ENCODE results near the gene PEX11A.

Gene PEX11A

DNA sequence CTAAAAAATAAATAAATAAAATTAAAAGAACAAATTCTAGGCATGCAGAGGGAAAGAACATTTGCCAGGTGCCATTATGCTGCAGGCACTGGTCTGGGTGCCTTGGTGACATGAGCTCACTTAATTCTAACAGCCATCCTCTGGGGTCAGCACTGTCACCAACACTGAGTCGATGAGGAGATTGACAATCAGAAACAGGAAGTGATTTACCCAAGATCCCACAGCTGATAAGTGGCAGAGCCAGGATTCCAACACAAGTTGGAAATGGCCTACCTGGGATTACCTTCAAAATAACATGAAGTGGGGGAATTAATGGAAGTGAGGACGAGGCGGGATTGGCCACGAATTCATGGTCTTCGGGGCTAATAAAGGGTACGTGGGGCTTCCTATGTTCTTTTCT lies 14.9 kb downstream of the PEX11A start:
- no peak for DNase-seq (ENCODE audit: low read depth, low spot score)

DNA sequence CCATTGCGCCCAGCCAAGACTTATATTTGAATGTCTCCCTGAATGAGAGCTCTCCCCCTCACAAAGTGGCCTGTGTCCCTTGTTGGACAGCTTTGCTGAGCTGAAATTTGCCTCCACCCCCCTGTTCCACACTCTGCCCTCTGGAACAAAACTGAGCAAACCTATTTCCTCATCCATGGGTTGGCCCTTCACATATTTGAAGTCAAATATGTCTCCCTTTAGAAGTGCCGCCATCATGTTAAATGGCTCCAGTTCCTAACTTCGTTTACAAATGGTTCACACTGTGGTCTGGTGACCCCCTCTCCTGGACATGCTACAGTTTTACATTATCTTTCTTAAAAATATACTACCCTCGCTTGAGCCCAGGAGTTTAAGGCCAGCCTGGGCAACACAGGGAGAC lies 16.0 kb downstream of the PEX11A start:
- DNase-seq (ENCODE audit: low read depth, low spot score), result no peak

DNA sequence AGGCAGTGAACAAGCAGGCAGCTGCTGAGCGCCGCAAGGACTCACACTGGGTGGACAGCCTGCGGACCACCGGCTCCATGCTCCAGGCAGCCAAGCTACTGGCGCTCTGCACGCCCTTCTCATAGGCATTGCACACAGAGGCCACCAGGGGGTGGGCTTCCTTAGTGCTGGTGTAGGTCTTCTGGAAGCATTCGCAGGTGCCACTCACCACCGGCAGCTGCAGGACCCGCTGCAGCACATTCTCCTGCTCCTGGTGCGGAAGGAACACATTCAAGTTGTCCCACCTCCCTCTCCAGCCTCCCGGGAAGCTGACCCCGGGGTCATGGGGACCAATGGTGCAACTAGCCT lies 17.4 kb downstream of the PEX11A start:
- peak; percentile 23 for DNase-seq (ENCODE audit: low read depth, low spot score)

DNA sequence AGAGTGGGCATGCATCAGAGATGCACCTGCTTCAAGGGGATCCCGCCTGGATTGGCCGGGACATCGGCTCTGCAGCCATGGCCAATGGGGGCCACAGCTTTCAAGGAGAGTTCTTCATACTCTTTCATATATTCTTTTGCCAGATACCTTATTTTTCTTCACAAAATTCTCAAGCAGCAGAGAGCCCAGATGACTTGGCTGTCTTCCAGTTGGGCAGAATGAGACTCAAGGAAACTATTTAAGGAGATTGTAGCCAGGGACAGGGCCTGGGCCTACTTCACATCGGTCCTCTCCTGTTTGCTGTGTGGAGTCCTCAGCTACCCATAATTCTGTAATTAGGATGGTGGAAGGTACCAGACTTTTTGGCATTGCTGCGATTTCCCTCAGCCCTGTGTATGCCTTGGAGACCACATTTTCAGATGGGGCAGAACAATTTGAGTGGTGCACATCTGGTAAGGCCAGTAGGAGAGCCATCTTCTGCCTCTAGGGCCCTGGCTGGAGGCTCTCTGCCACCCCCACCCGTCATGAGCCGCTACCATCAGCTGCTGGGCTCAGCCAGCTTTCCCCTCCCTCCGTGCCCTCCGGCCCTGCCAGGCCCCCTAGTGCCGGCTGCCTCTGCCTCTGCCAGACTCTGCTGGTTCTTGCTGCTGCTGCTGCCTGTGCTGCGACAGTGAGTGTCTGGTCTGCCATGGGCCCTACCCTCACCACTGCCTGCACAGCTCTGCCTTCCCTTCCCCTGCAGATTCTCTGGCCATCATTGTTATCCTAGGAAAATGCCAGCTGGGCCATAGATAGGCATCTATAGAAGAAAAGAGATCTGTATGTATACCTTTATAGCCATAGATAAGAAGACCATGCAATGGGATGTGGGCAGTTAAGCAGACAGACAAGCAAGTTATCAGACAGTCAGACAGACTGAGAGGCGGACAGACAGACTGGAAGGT lies 18.1 kb downstream of the PEX11A start:
- peak; percentile 73 for DNase-seq (ENCODE audit: low read depth, low spot score)

DNA sequence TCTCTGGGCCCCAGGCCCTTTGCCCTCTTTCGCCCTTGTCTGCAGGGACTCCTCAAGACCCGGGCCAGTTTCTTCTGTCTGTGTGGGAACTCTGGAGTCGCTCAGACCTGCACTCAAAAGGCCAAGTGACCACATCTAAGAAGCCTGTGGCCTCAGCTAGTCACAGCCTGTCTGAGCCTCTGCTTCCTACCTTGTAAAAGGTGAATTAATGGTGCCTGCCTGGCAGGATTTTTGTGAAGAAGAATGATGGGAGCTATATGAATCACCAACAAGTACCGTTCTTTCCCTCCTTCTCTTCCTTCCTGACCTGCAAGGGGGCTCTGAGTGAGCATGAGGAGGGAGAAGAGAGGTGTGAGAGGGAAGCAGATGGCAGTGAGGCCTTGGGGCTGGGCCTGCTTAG lies 18.9 kb downstream of the PEX11A start:
- no peak for DNase-seq (ENCODE audit: low read depth, low spot score)

DNA sequence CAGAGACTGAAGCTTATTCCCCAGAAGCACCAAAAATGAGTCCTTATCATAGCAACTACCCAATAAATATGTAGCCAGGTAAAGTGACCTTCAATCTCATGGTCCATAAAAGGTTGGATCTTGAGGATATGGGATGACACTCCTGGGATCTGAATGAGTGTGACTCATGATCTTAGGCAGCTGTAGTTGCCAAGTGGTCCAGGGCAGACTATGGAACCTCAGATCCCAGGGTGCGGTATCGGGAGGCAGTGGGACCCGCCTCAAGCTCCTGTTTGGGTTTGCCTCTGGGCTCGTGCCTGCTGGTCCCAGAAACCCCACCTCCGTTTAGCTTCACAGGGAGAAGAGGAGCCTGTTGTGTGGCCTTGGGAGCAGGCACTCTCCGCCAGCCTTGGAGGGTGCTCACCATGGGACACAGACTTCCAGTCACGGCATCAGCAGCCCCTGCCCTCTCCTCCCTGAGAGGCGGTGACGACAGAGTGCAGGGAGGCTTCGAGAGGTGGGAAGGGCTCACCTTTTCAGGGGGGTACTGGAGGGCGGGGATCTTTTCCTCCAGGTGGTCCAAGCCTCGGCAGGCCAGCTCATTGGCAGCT lies 19.5 kb downstream of the PEX11A start:
- DNase-seq (ENCODE audit: low read depth, low spot score), result no peak

DNA sequence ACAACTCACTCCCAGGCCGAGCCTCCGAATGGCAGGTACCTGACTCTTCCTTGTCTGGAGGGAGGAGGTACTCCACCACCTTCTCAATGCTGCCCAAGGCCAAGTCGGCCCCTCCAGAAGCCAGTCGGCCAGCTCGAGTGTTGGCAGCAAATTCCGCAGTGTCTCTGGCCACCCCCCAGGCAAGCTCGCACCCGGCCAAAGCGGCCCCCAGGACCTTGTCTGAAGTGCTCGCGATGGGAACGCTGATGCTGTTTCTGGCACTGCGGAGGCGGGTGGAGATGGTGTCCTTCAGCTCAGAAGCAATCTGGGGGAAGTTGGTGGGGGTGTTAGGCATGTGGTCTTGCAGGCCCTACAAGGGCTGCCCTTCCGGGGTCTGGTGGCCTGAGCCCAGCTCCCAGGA lies 20.6 kb downstream of the PEX11A start:
- DNase-seq (ENCODE audit: low read depth, low spot score), result no peak

DNA sequence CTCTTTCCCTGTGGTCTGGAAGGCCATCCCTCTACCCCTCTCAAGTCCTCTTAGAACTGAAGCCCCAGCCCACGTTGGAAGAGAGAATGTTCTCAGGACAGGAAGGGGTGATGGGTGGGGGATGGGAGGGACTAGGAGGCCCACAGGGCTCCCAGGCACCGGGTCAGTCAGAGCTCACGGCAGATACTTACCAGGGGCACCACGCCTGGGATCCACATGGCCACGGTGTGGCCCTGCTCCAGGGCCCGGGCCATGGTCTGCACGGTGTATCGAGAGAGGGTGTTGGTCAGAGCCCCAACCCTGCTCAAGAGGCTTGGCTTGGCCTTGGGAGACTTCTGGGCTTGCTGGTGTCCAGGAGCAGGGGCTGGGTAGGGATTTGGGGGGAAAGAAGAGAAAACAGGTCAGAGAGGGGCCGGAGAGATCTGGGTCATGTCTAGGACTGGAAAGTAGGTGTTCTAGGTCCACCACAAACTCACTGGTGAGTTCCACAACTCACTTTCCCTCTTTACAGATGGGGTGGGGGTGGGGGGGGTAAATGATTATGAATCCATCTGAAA lies 21.2 kb downstream of the PEX11A start:
- no peak for DNase-seq (ENCODE audit: low read depth, low spot score)

DNA sequence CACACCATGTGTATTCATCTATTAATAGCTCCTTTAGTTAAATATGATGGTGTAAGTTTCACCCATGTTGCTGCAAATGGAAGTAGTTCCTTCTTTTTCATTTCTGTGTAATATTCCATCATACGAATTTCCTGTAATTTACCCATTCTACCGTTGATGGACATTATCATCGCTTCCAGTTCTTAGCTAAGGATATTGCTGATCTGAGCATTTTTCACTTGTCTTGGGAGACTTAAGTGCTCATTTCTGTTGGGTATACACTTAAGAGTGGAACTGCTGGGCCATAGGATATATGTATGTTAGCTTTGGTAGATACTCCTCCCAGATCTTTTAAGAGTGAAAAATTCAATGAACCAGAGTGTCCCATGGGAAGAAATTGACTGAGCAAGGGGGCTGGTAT lies 22.4 kb downstream of the PEX11A start:
- DNase-seq (ENCODE audit: low read depth, low spot score), result no peak

DNA sequence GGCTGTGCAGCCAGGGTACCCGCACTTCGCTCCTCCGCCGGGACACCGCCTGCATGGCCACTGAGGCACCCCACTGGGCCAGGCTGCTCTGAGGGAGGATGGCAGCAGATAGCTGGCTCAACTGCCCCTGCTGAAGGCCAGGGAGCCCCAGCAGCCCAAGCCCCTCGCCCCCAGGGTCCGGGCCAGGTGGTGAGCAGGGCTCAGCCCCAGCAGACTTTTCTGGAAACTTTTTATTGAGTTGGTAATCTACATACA lies 22.9 kb downstream of the PEX11A start:
- no peak for DNase-seq (ENCODE audit: low read depth, low spot score)

DNA sequence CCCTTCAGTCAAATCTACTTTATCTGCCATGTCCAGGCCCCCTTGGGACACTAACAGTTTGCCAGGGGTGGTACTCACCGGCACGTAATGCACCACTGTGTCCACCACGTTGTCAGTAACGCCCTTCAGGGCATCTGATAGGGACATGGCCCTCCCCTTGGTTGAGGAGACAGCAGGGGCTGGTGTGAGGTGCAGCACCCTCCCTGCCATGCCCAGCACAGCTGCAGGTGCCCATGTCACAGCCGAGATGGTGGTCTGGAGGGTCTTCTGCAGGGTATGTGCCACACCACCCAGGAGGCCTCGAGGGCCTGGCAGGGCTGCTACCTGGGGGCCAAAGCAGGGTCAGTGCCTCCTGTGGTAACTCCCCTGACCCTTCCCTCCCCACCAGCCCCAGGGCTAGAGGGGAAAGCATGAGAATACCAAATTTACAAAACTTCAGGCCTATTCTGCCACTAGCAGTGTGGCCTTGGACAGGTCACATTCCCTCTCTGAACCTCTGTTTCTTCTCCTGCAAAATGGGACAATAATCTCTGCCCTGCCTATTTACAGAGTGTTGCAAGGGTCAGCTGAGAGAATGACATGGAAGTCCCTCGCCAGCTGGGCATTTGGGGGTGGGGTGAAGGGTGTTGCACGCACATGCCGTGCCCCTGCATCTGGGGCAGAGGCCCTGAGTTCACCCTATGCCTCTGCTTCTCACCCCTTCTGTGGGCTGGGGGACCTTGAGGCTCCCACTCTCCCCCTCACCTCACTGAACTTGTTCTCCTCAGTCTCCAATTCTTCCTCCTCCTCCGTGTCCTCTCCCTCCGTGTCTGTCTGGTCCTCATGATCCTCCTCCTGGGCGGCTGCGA lies 23.5 kb downstream of the PEX11A start:
- DNase-seq (ENCODE audit: low read depth, low spot score), result no peak

DNA sequence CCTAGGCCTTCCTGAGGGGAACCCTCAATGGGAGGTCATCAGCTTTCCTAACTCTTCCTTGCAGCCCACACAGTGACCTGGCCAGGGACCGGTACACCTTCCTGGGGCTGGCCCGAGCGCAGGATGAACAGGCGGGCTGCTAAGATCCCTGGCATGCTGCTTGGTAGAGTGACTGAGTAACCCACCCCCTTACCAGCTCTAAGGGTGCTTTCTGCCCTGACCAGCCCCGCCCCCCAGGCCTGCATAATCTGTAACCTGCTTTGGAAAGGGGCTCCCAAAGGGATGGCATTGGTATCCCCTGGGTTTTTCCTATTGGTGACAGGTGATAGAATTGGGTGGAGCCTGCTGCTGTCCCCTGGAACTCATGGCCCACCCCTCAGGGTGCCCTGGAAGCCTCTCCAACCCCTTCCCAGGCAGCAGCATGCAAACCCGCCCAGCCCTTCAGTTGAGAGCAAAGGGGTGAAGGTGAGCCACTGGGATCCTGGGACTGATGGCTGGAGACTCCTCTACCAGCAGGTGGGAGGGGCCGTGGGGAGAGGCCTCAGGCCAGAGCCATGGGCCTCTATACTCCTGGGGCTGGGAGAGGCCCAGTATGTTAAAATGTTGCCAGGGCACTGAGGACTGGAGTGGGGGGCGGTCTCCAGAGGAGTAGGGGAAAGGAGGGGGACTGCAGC lies 24.2 kb downstream of the PEX11A start:
- DNase-seq (ENCODE audit: low read depth, low spot score), result no peak

DNA sequence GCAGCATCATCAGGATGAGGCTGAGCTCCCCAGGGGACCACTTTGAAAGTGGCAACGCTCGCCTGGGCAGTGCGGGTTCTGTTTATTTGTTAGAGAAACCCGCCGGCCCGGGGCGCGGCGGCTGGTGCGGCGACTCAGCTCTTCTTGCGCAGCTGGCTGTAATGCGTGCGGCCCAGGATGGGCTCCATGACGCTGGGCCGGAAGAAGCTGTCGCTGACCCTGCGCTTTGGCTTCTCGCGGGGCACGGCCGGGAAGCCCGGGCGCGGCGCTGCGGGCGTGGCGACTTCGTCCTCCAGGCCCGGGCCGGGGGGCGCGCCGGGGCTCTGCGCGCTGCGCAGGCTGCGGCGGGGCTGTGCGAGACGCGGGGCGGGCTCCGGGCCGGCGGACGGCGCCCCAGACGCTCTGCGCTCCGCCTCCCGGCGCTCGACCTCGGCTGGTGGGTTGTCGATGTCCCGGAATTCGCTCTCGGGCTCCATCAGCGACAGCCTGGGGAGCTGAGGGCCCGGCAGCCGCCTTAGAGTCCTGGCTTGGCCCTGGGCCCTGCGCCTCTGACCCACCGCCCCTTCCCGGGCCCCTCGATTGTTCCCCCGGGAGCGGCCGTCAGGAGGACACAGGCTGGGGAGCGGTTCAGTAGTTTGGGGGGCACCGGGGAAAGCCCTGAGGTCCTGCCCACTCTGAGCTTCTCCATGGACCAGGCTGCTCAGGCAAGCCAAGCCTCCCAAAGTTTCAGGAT lies 24.9 kb downstream of the PEX11A start:
- peak; percentile 71 for DNase-seq (ENCODE audit: low read depth, low spot score)

DNA sequence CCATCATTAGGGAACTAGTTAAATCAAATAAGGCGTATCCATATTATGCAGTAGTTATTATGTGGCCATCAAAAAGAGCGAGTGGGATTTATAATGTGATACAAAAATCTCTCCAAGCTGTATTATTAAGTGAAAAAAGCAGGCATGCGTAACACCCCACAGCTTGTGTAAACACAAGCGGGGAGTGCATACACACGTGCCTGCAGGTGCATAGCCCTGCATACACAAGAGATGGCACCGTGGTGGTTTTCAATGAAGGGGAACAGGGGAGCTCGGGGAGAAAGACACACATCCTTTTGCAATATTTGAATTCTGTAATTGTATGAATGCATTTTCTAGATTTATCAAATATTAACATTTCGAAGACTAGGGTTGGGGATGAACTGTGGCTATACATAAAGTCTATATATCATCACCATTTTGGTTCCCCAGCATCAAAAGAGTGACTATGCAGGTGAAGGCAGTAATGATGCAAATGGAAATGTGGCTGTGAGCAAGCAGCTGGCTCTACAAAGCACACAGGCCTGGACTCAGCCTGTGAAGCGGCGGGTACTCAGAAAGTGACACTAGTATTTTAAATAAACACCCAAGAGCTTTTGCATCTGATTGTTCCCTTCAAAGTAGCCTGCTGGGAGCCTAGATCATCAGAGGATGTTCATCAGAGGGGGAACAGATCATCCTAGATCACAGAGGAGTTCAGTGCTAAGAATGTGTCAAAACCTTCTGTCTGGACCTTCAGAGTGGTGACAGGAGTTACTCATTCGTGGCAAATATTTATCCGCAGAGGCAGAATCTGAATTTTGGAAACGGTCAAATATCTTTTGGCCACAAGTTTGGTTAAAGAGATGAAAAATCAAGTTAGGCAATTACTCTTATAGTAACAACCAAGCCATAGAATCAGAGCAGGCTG lies 25.9 kb downstream of the PEX11A start:
- no peak for DNase-seq (ENCODE audit: low read depth, low spot score)

DNA sequence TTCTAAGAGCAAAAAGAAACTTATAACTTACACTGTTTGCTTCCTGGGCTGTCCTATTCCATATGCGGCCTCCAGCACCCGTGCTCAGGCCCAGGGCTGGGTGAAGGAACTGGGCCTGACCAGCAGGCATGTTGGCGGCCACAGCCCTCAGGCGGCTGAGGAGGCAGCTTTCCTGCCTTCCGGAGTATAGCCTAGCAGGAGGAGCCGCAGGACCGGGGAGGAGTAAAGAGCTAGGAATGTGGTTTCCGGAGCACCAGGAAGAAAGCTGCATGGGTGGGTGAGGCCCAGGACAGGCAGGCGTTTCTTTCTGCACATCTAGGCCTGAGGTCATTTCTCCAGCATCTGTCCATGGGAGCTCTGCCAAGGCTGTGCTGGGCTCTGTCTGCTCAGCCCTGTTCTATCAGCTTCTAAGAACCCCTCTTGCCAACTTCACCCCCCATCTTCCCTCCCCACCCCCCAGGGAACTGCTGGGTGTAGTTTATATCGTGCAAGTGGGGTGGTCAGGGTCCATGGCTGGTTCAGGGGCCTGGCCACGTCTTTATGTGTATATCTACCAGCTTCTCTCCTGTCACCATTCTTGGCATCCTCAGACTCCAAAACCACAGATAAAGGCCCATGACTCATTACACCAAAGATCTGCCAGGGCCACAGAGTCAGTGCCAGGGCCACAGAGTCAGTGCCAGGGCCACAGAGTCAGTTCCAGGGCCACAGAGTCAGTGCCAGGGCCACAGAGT lies 27.5 kb downstream of the PEX11A start:
- peak; percentile 83 for DNase-seq (ENCODE audit: low read depth, low spot score)

DNA sequence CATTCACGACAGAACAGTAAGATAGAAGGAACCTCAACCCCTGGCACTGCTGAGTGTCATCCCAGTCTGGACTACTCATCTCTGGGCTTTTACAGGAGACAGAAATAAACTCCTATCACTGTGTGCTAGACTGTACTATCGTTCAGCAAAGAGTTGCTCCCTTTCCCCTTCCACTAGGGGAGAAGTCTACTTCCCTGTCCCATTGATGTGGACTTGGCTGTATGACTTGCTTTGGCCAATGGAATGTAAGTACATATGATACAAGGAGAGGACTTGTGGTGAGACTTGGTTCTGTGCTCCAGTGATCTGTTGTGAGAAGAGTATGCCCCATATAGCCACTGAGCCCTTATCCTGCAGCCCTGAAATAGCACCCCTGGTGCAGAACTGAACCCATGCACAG lies 30.0 kb downstream of the PEX11A start:
- DNase-seq (ENCODE audit: low read depth, low spot score), result no peak

DNA sequence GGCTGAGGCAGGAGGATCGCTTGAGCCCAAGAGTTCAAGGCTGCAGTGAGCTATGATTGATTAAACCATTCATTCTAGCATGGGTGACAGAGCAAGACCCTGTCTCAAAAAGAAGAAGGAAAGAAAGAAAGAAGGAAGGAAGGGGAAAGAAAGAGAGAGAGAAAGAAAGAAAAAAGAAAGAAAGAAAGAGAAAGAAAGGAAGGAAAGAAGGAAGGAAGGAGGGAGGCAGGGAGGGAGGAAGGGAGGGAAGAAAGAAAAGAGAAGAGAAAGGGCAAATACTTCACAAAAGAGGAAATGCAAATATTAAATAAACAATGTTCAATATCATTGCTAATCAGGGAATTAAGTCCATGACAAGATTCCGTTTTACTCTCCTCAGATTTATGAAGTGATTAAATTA lies 31.3 kb downstream of the PEX11A start:
- DNase-seq (ENCODE audit: low read depth, low spot score), result no peak

DNA sequence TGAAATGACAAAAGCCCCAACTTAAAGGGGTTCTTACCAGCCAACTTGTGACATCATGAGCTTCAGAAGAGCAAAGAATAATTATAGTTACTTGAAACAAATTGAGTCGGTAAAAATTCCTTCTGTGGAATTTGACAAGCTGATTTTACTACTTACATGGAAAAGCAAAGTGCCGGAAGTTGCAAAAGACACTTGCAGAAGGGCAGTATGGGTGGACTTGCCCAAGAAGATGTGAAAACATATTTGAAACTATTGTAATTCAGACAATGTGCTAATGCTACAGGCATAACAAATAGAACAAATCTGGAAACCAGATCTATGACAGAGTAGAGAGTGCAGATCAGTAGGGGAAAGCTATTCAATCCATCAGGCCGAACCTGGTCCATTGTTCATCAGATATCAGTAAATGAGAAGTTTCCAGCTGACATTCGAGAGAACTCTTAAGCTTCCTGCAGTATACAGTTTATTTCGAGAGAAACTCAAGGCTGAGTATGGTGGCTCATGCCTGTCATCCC lies 32.8 kb downstream of the PEX11A start:
- no peak for DNase-seq (ENCODE audit: low read depth, low spot score)

DNA sequence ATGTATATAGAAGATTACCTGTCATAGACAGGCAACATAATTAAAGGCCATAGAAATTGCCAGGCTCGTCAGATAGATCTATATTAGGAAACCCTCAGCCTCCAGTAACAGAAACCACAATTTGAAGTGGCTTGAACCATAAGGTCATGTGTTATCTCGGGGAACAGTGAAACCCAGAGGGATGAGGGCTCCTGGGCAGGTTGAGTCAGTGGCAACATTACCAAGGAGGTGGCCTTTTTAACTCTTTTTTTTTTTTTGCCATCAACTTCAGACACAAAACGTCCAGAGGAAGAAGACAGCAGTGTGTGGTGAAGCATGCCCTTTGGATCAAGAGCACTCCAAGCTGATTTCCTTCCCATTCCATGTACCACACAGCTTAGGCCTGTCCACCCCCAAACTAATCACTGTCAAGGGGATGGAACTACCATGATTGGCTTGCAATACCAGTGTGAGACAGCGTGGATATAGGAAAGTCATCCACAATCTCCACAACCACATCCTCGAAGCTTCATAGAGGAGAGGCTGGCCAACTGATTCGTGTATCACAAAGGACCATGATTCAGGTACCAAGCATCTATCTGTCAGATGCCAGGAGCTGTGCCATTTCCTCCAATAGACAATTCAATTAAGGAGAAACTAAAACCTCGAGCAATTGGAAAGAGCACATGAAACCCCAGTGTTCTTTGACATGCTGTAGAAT lies 34.3 kb downstream of the PEX11A start:
- no peak for DNase-seq (ENCODE audit: low read depth, low spot score)
